Measurements from ENCODE around the gene FAAP20.

Gene FAAP20

GRCh38 chr1:2155788-2156187, 38.8 kb downstream of the FAAP20 start:
- TF ChIP-seq CSRNP3 (CRISPR knock-in tag; IDR thresholded peaks at IDR 0.05) = no peak
- no peak for TF ChIP-seq POU6F1 (CRISPR knock-in tag; IDR thresholded peaks at IDR 0.05; ENCODE audit: borderline replicate concordance, low read depth)
- no peak for TF ChIP-seq TOX (CRISPR knock-in tag; IDR thresholded peaks at IDR 0.05; ENCODE audit: borderline replicate concordance)
- no peak for TF ChIP-seq TCF4 (CRISPR knock-in tag; IDR thresholded peaks at IDR 0.05; ENCODE audit: borderline replicate concordance)
- no peak for TF ChIP-seq TSHZ2 (CRISPR knock-in tag; IDR thresholded peaks at IDR 0.05)
- TF ChIP-seq ARNTL (CRISPR knock-in tag; IDR thresholded peaks at IDR 0.05; ENCODE audit: borderline replicate concordance, low read depth) = no peak
- TF ChIP-seq ZFP30 (CRISPR knock-in tag; IDR thresholded peaks at IDR 0.05) = no peak
- TF ChIP-seq ZNF565 (CRISPR knock-in tag; conservative IDR thresholded peaks at IDR 0.05; ENCODE audit: low read depth) = no peak
- no peak for TF ChIP-seq ZC3H10 (CRISPR knock-in tag; IDR thresholded peaks at IDR 0.05)
- TF ChIP-seq SNAI2 (CRISPR knock-in tag; IDR thresholded peaks at IDR 0.05) = no peak
- no peak for TF ChIP-seq RARB (CRISPR knock-in tag; IDR thresholded peaks at IDR 0.05)
- no peak for TF ChIP-seq OSR1 (CRISPR knock-in tag; IDR thresholded peaks at IDR 0.05)
- TF ChIP-seq PPARA (CRISPR knock-in tag; IDR thresholded peaks at IDR 0.05; ENCODE audit: borderline replicate concordance) = no peak
- no peak for TF ChIP-seq GLIS3 (CRISPR knock-in tag; IDR thresholded peaks at IDR 0.05)
- no peak for TF ChIP-seq ESRRG (CRISPR knock-in tag; IDR thresholded peaks at IDR 0.05)
- ATAC-seq = no peak

GRCh38 chr1:2155147-2155598, 39.4 kb downstream of the FAAP20 start:
- TF ChIP-seq PPARA (CRISPR knock-in tag; IDR thresholded peaks at IDR 0.05; ENCODE audit: borderline replicate concordance) (no peak), TSHZ2 (CRISPR knock-in tag; IDR thresholded peaks at IDR 0.05) (no peak), ZC3H10 (CRISPR knock-in tag; IDR thresholded peaks at IDR 0.05) (no peak), ZFP3 (CRISPR knock-in tag; IDR thresholded peaks at IDR 0.05) (no peak), OSR1 (CRISPR knock-in tag; IDR thresholded peaks at IDR 0.05) (no peak), ZNF565 (CRISPR knock-in tag; conservative IDR thresholded peaks at IDR 0.05; ENCODE audit: low read depth) (no peak), GLIS3 (CRISPR knock-in tag; IDR thresholded peaks at IDR 0.05) (no peak), RARB (CRISPR knock-in tag; IDR thresholded peaks at IDR 0.05) (no peak), ZFP30 (CRISPR knock-in tag; IDR thresholded peaks at IDR 0.05) (no peak), TCF4 (CRISPR knock-in tag; IDR thresholded peaks at IDR 0.05; ENCODE audit: borderline replicate concordance) (no peak), BACH2 (CRISPR knock-in tag; IDR thresholded peaks at IDR 0.05; ENCODE audit: borderline replicate concordance) (no peak), POU6F1 (CRISPR knock-in tag; IDR thresholded peaks at IDR 0.05; ENCODE audit: borderline replicate concordance, low read depth) (no peak), ZNF70 (CRISPR knock-in tag; IDR thresholded peaks at IDR 0.05) (no peak)
- no peak for ATAC-seq

GRCh38 chr1:2154022-2154421, 40.5 kb downstream of the FAAP20 start:
- TF ChIP-seq RARB (CRISPR knock-in tag; IDR thresholded peaks at IDR 0.05) (no peak), OSR1 (CRISPR knock-in tag; IDR thresholded peaks at IDR 0.05) (no peak), POU6F1 (CRISPR knock-in tag; IDR thresholded peaks at IDR 0.05; ENCODE audit: borderline replicate concordance, low read depth) (no peak)
- ATAC-seq = no peak

Data from SK-N-SH treated with all-trans-retinoic acid at 6 μM for 48 hours (cell line).